Loucy (cell line): ENCODE results near the gene FRMD5.

Experiments used
- H2AFZ ChIP-seq: fragments of 200-600 bp; sonication (generic); 2 replicates; pipeline ENCODE4 v1.6.0; 2016; ENCODE audit warnings: antibody characterized with exemption, mild to moderate bottlenecking, low read length, moderate library complexity
- H3F3A ChIP-seq: fragments of 200-600 bp; 2 replicates; pipeline ENCODE4 v1.6.0; 2016; ENCODE audit warnings: antibody characterized with exemption, low read depth, mild to moderate bottlenecking
- H3K27me3 ChIP-seq: fragments of 200-600 bp; sonication (generic); 2 replicates; pipeline ENCODE4 v1.6.1; 2014; ENCODE audit warnings: low read length, mild to moderate bottlenecking; ENCODE audit not compliant: insufficient read depth, poor library complexity, severe bottlenecking
- H3K36me3 ChIP-seq: fragments of 200-600 bp; sonication (generic); 2 replicates; pipeline ENCODE4 v1.6.1; 2016; ENCODE audit warnings: low read length; ENCODE audit not compliant: insufficient read depth
- H3K4me1 ChIP-seq: fragments of 200-600 bp; sonication (generic); 2 replicates; pipeline ENCODE4 v1.5.1; 2014; ENCODE audit warnings: low read length, mild to moderate bottlenecking; ENCODE audit not compliant: insufficient read depth, poor library complexity, severe bottlenecking
- H3K4me2 ChIP-seq: fragments of 200-600 bp; sonication (generic); 2 replicates; pipeline ENCODE4 v1.6.0; 2014; ENCODE audit warnings: antibody characterized with exemption, low read length, low read depth, mild to moderate bottlenecking; ENCODE audit not compliant: poor library complexity, severe bottlenecking
- H3K4me3 ChIP-seq: fragments of 200-600 bp; sonication (generic); 2 replicates; pipeline ENCODE4 v1.5.1; 2014; ENCODE audit warnings: low read length, mild to moderate bottlenecking, mixed read lengths; ENCODE audit not compliant: poor library complexity, severe bottlenecking
- H3K79me2 ChIP-seq: fragments of 200-600 bp; sonication (generic); 2 replicates; pipeline ENCODE4 v1.6.1; 2014; ENCODE audit warnings: low read length; ENCODE audit not compliant: insufficient read depth
- H3K9ac ChIP-seq: fragments of 200-600 bp; sonication (generic); 2 replicates; pipeline ENCODE4 v1.6.0; 2014; ENCODE audit warnings: mild to moderate bottlenecking, low read depth, low read length, moderate library complexity; ENCODE audit not compliant: poor library complexity, severe bottlenecking
- H3K9me2 ChIP-seq: fragments of 200-600 bp; sonication (generic); replicated peaks from 2 replicates; pipeline ENCODE4 v1.6.1; 2016; ENCODE audit warnings: low read depth, low read length, mixed read lengths
- H3K9me3 ChIP-seq: fragments of 200-600 bp; sonication (generic); 2 replicates; pipeline ENCODE4 v1.6.1; 2014; ENCODE audit warnings: mild to moderate bottlenecking, antibody characterized with exemption, low read length, low read depth; ENCODE audit not compliant: insufficient read depth
- H4K20me1 ChIP-seq: fragments of 200-600 bp; sonication (generic); 2 replicates; pipeline ENCODE4 v1.6.0; 2014; ENCODE audit warnings: antibody characterized with exemption, low read length, mild to moderate bottlenecking; ENCODE audit not compliant: insufficient read depth, poor library complexity, severe bottlenecking
- CTCF ChIP-seq: fragments of 200-600 bp; sonication (generic); conservative IDR thresholded peaks from 2 replicates; pipeline ENCODE4 v1.5.1; 2014; ENCODE audit warnings: mild to moderate bottlenecking, antibody characterized with exemption, low read length
- EZH2phosphoT487 ChIP-seq: fragments of 200-600 bp; IDR thresholded peaks from 2 replicates; pipeline ENCODE4 v1.6.1; 2018; ENCODE audit warnings: antibody characterized with exemption, mild to moderate bottlenecking, moderate library complexity, borderline replicate concordance

FRMD5 gene

GRCh38 chr15:43889042-43889441 lies 306.0 kb downstream of the FRMD5 start:
- H3K4me1 ChIP-seq, result no peaks in the 10 kb centered on the region
- H3K9ac ChIP-seq, result no peak overlapping the region
- no peaks in the 10 kb centered on the region for H3K36me3 ChIP-seq
- H4K20me1 ChIP-seq, result no peaks in the 10 kb centered on the region
- no peak for TF ChIP-seq CTCF
- no peak for TF ChIP-seq EZH2phosphoT487
- H3F3A ChIP-seq, result no peaks in the 10 kb centered on the region
- no peaks in the 10 kb centered on the region for H3K79me2 ChIP-seq
- no peaks in the 10 kb centered on the region for H3K27me3 ChIP-seq
- no peaks in the 10 kb centered on the region for H3K9me3 ChIP-seq
- no peaks in the 10 kb centered on the region for H3K9me2 ChIP-seq
- H3K4me2 ChIP-seq, result no peak overlapping the region
- no peak overlapping the region for H2AFZ ChIP-seq
- H3K4me3 ChIP-seq, result no peak overlapping the region

DNA sequence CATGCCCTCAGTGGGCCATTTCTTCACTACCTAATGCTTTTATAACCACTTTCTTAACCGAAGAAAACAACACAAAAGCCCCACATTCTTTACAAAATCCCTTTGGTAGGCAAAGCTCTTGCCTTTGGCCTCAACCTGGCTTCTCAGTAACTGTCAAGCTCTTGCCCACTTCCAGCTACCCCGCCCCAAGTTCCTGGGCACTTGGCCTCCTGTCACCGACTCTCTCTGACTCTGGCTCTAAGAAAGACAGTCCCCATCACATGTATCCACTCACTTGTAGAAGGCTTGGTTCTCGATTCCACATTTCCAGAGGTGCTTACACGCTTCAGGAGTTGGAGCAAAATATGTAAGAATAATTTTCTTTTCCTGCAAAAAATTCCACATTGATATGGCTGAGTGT lies 307.2 kb downstream of the FRMD5 start:
- Histone ChIP-seq H3K4me1 (no peaks in the 10 kb centered on the region), H3K79me2 (no peaks in the 10 kb centered on the region), H3K4me3 (no peak overlapping the region), H3K9ac (no peak overlapping the region), H3K27me3 (no peaks in the 10 kb centered on the region), H4K20me1 (no peaks in the 10 kb centered on the region), H3K36me3 (no peaks in the 10 kb centered on the region), H3K9me3 (no peaks in the 10 kb centered on the region), H3K9me2 (no peaks in the 10 kb centered on the region), H3F3A (no peaks in the 10 kb centered on the region), H2AFZ (no peak overlapping the region), H3K4me2 (no peak overlapping the region)
- TF ChIP-seq CTCF, result no peak
- TF ChIP-seq EZH2phosphoT487, result no peak

DNA sequence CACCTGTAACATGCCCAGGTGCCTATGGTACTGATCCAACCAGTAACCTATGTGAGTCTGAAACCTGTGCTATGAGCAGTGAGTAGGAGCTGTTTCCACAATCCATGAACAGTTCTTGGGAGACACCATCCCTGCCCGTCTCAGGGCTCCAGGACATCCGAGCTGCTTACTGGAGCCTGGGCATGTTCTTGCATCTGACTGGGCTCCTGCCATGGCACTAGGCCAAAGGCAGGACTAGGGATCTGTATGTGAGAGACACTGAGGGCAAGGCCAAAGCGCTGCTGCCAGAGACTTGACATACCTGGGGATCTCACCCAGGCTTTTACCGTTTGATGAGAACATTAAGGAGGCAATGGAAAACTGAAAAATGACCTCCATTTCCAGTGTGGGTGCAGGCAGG lies 308.5 kb downstream of the FRMD5 start:
- Histone ChIP-seq H3K9me3 (no peaks in the 10 kb centered on the region), H3K4me1 (no peaks in the 10 kb centered on the region), H3K9me2 (no peaks in the 10 kb centered on the region), H3K79me2 (no peaks in the 10 kb centered on the region), H3F3A (no peaks in the 10 kb centered on the region), H3K36me3 (no peaks in the 10 kb centered on the region; the same call in 1 of the 2 replicates), H2AFZ (no peak overlapping the region), H3K4me2 (no peak overlapping the region), H4K20me1 (no peaks in the 10 kb centered on the region), H3K9ac (no peak overlapping the region), H3K4me3 (no peak overlapping the region), H3K27me3 (no peaks in the 10 kb centered on the region)
- no peak for TF ChIP-seq CTCF
- TF ChIP-seq EZH2phosphoT487, result no peak
